BE2C (cell line): ENCODE measurements around the gene RNF186.

Experiments
- DNase-seq: peaks from one replicate; pipeline ENCODE4 v3.0.0-alpha.2; 2020
- H3K27me3 ChIP-seq: fragments of 250-450 bp; sonication (Bioruptor Pico); 2 replicates; pipeline ENCODE4 v1.5.1; 2020; ENCODE audit warnings: mild to moderate bottlenecking
- H3K36me3 ChIP-seq: fragments of 250-450 bp; sonication (Bioruptor Pico); 2 replicates; pipeline ENCODE4 v1.5.1; 2020; ENCODE audit warnings: mild to moderate bottlenecking
- H3K4me1 ChIP-seq: fragments of 250-450 bp; sonication (Bioruptor Pico); 2 replicates; pipeline ENCODE4 v1.5.1; 2020
- H3K4me3 ChIP-seq: 2 replicates; pipeline ENCODE4 v1.5.1; 2011; ENCODE audit warnings: low read depth, low read length
- H3K9me3 ChIP-seq: fragments of 250-450 bp; sonication (Bioruptor Pico); 2 replicates; pipeline ENCODE4 v1.5.1; 2020
- CTCF ChIP-seq: IDR thresholded peaks from 2 replicates; pipeline ENCODE4 v1.5.1; 2012; ENCODE audit warnings: mild to moderate bottlenecking, low read depth, low read length

Gene RNF186

DNA sequence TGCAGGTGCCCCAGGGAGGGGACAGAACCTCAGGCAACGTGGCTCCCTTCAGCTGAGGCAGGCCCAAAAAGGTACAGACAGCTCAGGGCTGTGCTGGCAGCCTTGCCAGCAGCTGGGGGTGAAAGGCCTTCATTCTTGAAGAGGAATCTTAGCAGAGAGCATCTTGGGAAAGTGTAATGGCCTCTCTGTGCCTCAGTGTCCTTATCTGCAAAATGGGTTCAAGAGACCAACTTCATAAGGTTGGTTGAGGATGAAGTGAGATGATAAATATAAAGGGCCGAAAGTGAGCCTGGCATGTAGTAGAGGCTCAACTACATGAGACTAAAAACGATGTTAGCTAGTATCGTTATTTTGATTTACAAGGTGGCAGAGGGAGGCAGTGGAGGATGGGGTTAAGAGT is 41.6 kb downstream of the RNF186 start:
- Histone ChIP-seq H3K9me3 (no peaks in the 10 kb centered on the region), H3K4me3 (no peak overlapping the region), H3K27me3 (no peaks in the 10 kb centered on the region), H3K36me3 (no peaks in the 10 kb centered on the region), H3K4me1 (no peaks in the 10 kb centered on the region)
- no peak for DNase-seq
- TF ChIP-seq CTCF: no peak

DNA sequence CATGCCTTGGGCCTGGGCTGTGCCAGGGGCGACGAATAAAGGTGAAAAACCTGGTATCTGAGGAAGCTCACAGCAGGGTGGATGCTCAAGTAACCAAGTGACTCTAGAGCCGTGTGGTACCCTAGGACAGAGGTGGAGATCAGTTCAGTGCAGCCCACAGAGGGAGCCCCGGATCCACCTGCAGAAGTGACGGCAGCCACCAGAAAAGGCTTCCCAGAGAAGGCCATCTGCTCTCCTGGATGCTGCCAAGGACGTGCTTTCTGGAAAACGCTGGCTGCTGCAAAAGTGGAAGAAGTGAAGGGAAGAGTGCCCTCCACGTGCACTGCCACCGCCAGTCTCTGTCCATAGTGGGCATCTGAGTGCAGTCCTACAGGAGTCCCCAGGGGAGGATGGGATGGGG is 43.0 kb downstream of the RNF186 start:
- Histone ChIP-seq H3K36me3 (no peaks in the 10 kb centered on the region), H3K9me3 (no peaks in the 10 kb centered on the region), H3K4me1 (no peaks in the 10 kb centered on the region), H3K4me3 (no peak overlapping the region), H3K27me3 (no peaks in the 10 kb centered on the region)
- no peak for DNase-seq
- no peak for TF ChIP-seq CTCF

DNA sequence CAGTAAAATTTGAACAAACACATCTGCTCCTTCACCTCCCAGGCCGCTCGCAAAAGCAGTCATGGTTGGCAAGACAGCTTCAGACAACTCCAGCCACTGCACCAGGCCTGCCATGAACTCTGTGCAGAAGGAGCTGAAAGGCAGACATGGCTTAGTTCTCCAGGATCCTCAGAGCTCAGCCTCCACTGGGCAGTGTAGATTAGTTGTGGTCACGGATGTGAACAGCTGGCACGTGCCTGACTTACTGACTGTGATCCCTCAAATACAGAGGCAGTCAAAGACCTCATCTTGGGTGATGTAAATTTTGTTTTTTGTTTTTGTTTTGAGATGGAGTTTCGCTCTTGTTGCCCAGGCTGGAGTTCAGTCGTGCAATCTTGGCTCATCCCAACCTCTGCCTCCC is 43.7 kb downstream of the RNF186 start:
- H3K27me3 ChIP-seq: no peaks in the 10 kb centered on the region
- no peaks in the 10 kb centered on the region for H3K4me1 ChIP-seq
- no peaks in the 10 kb centered on the region for H3K36me3 ChIP-seq
- no peak for DNase-seq
- TF ChIP-seq CTCF: no peak
- no peak overlapping the region for H3K4me3 ChIP-seq
- H3K9me3 ChIP-seq: no peaks in the 10 kb centered on the region

DNA sequence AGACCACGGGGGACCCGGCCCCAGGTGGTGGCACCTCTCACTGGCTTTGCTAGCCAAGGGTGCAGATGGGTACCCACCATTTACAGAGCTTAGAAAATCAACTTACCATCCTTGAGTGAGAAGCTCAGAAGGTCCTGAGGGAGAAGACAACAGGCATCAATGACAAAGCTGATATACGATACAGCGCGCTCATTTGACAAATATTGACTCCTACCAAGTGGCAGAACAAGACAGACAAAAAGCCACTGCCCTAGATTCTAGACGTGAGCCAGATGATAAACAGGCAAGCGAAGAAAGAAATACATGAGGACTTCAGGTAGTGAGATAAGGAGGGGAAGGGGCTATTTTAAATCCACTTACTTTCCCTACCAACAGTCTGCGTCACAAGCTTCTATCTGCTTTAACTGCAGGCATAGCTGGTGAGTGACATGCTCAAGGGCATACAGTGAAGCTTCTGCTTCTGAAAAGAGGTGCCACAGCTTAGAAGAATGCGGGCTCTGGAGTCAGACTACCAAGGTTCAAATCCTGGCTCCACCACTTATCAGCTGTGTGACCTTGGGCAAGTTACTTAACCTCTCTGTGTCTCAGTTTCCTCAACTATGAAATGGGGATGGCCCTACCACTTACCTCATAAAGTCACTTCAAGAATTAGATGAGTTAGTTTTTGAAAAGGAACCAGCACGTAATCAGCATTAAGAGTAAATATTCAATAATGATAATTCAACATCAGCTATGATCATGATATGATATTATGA is 44.5 kb downstream of the RNF186 start:
- Histone ChIP-seq H3K9me3 (no peaks in the 10 kb centered on the region), H3K36me3 (no peaks in the 10 kb centered on the region), H3K4me1 (no peaks in the 10 kb centered on the region), H3K27me3 (no peaks in the 10 kb centered on the region), H3K4me3 (no peak overlapping the region)
- DNase-seq: no peak
- TF ChIP-seq CTCF: no peak

- TF ChIP-seq CTCF: no peak
- Histone ChIP-seq H3K36me3 (no peaks in the 10 kb centered on the region), H3K9me3 (no peaks in the 10 kb centered on the region), H3K4me1 (no peaks in the 10 kb centered on the region), H3K27me3 (no peaks in the 10 kb centered on the region), H3K4me3 (no peak overlapping the region)
- DNase-seq: no peak
Measured at GRCh38 chr1:19769211-19769932, 45.7 kb downstream of the RNF186 start.
